NCI-H446 treated with DMSO at 0.1 percent for 48 hours (cell line): Measurements from ENCODE around the gene CEP104.

Experiments used
- DNase-seq: peaks from one replicate; lab custom pipeline; 2025; lab: John Stamatoyannopoulos, UW

Gene CEP104

GRCh38 chr1:3762873-3763228, 94.2 kb downstream of the CEP104 start:
- no peak for DNase-seq

GRCh38 chr1:3762151-3762872, 94.7 kb downstream of the CEP104 start:
- DNase-seq, result no peak
